Measurements from ENCODE around the gene BAIAP2.
A peak's percentile ranks its signal among the peaks of the same experiment; 100 is the strongest.

BAIAP2 gene

DNA sequence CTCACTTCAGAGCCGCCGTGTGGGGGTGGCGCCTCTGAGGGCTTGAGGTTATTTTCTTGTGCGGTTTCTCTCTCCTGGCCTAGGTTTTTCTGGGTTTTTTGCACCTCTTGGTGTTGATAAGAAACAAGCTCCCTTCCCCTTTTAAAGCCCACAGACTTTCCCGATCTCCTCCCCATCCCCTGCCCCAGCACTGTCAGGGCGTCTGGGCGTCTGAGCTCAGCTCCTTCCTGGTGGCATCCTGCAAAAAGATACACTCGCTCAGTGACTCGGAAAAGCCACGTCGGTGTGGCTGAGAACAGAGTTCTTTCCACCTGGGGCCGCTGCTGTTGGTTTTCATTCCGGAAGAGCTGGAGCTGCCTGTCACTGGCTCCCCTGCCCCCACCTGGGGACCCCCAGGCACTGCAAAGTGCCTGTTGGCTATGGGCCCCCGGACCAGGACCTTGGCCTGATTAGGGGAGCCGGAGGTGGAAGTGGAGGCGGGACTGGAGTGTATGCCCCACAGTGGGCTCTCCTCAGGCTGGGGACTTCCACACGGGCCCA lies 14.5 kb downstream of the BAIAP2 start:
- no peak for TF ChIP-seq REST (IDR thresholded peaks at IDR 0.05; ENCODE audit: low read depth)
- no peak for TF ChIP-seq FOXM1 (IDR thresholded peaks at IDR 0.05; ENCODE audit: borderline replicate concordance, low read depth)
- TF ChIP-seq TEAD4 (IDR thresholded peaks at IDR 0.05) = no peak
- TF ChIP-seq ZBTB7A (IDR thresholded peaks at IDR 0.05; ENCODE audit: low read depth) = no peak; the same call in 1 of the 2 replicates
- no peak for TF ChIP-seq TCF12 (IDR thresholded peaks at IDR 0.05; ENCODE audit: low read depth)
- TF ChIP-seq, protein P1, sequence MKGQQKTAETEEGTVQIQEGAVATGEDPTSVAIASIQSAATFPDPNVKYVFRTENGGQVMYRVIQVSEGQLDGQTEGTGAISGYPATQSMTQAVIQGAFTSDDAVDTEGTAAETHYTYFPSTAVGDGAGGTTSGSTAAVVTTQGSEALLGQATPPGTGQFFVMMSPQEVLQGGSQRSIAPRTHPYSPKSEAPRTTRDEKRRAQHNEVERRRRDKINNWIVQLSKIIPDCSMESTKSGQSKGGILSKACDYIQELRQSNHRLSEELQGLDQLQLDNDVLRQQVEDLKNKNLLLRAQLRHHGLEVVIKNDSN (IDR thresholded peaks at IDR 0.05) = no peak
- no peak for TF ChIP-seq TAF1 (IDR thresholded peaks at IDR 0.05; ENCODE audit: low read depth)
- no peak for TF ChIP-seq NFIC (IDR thresholded peaks at IDR 0.05)
- TF ChIP-seq CEBPB (IDR thresholded peaks at IDR 0.05) = no peak
- TF ChIP-seq EP300 (IDR thresholded peaks at IDR 0.05; ENCODE audit: borderline replicate concordance) = no peak
- TF ChIP-seq, protein P2, sequence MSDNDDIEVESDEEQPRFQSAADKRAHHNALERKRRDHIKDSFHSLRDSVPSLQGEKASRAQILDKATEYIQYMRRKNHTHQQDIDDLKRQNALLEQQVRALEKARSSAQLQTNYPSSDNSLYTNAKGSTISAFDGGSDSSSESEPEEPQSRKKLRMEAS (IDR thresholded peaks at IDR 0.05) = no peak
- no peak for TF ChIP-seq EGR1 (IDR thresholded peaks at IDR 0.05)
- no peak for TF ChIP-seq CREB1 (IDR thresholded peaks at IDR 0.05; ENCODE audit: low read depth)
- no peak for TF ChIP-seq YY1 (IDR thresholded peaks at IDR 0.05; ENCODE audit: low read depth)
- TF ChIP-seq RAD21 (IDR thresholded peaks at IDR 0.05; ENCODE audit: low read depth) = no peak

DNA sequence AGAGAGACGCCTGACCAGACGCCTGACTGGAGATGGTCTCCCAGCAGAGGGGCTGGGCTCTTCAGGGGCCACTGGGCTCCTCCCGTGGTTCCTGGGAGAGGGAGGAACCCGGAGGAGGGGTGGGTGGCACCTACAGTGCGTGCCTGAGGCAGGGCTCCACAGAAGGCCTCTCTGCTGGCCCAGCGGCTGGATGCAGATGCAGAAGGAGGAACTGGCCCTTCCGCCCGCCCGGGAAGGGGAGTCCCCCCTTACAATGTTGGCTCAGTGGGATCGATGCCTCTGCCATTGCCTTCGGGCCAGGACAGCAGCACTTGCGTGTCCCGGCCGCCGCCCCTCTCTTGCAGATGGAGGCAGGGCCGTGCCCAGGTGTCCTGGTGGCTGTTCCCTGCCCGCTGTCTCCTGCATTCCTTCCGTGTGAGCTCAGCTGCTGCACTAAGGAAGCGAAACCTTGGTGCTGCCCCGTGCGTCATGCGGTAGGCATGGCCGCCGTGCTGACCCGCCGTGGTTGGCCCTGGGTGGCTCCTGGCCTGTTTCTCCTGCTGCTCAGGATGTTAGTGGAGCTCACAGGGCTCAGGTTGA lies 15.1 kb downstream of the BAIAP2 start:
- TF ChIP-seq TAF1 (IDR thresholded peaks at IDR 0.05; ENCODE audit: low read depth) = no peak
- TF ChIP-seq ZBTB7A (IDR thresholded peaks at IDR 0.05; ENCODE audit: low read depth) = peak; percentile 76; the same call in 1 of the 2 replicates
- TF ChIP-seq EGR1 (IDR thresholded peaks at IDR 0.05) = no peak
- peak; percentile 88 for TF ChIP-seq EP300 (IDR thresholded peaks at IDR 0.05; ENCODE audit: borderline replicate concordance)
- TF ChIP-seq, protein P2 (IDR thresholded peaks at IDR 0.05) = peak; percentile 78
- no peak for TF ChIP-seq CEBPB (IDR thresholded peaks at IDR 0.05)
- TF ChIP-seq, protein P1 (IDR thresholded peaks at IDR 0.05) = peak; percentile 28; the same call in 1 of the 2 replicates
- no peak; the same call in 1 of the 2 replicates for TF ChIP-seq RAD21 (IDR thresholded peaks at IDR 0.05; ENCODE audit: low read depth)
- peak; percentile 96 for TF ChIP-seq TEAD4 (IDR thresholded peaks at IDR 0.05)
- TF ChIP-seq CREB1 (IDR thresholded peaks at IDR 0.05; ENCODE audit: low read depth) = 0 out of 2 replicates have a peak, but pooled peaks have one; percentile 19
- peak; percentile 88 for TF ChIP-seq YY1 (IDR thresholded peaks at IDR 0.05; ENCODE audit: low read depth)
- no peak for TF ChIP-seq REST (IDR thresholded peaks at IDR 0.05; ENCODE audit: low read depth)
- TF ChIP-seq FOXM1 (IDR thresholded peaks at IDR 0.05; ENCODE audit: borderline replicate concordance, low read depth) = no peak; the same call in 1 of the 2 replicates
- TF ChIP-seq TCF12 (IDR thresholded peaks at IDR 0.05; ENCODE audit: low read depth) = peak; percentile 95
- TF ChIP-seq NFIC (IDR thresholded peaks at IDR 0.05) = 0 out of 2 replicates have a peak, but pooled peaks have one; percentile 37

DNA sequence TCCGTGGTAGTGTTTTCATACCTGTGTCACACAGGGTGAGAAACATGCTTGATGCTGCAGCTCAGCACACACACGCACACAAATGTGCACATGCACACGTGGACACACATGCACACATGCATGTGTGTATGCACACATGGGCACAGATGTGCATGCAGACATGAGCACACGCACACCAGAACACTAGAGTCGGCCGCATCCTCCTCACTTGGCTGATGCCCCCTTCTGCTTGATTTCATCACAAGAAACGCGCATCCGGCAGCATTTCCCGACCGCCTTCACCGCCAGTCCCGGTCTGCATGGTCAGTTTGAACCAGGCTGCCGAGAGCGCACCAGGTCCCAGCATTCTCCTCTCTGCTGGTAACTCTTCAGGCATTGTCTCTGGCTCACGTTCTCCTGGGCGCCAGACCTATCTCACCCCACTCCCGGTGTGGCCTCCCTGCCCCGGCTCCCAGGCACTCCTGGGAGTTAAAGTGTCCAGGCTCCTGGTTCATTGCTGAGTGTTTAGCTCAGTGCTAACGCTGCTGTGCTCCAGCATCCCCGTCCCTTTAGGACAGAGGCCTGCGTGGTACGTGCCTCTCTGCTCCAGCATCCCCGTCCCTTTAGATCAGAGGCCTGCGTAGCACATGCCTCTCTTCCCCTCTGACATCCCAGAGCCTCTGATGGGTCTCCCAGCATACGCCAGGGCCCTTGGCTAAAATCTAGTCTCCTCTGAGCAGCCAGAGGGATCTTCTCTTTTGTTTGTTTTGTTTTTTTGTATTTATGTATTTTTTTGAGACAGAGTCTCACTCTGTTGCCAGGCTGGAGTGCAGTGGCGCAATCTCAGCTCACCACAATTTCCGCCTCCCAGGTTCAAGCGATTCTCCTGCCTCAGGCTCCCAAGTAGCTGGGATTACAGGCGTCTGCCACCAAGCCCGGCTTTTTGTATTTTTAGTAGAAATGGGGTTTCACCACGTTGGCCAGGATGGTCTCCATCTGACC lies 16.0 kb downstream of the BAIAP2 start:
- no peak for TF ChIP-seq CREB1 (IDR thresholded peaks at IDR 0.05; ENCODE audit: low read depth)
- TF ChIP-seq TAF1 (IDR thresholded peaks at IDR 0.05; ENCODE audit: low read depth) = no peak
- no peak for TF ChIP-seq ZBTB7A (IDR thresholded peaks at IDR 0.05; ENCODE audit: low read depth)
- TF ChIP-seq EP300 (IDR thresholded peaks at IDR 0.05; ENCODE audit: borderline replicate concordance) = no peak
- no peak for TF ChIP-seq EGR1 (IDR thresholded peaks at IDR 0.05)
- TF ChIP-seq, protein P2 (IDR thresholded peaks at IDR 0.05) = no peak
- no peak for TF ChIP-seq TEAD4 (IDR thresholded peaks at IDR 0.05)

DNA sequence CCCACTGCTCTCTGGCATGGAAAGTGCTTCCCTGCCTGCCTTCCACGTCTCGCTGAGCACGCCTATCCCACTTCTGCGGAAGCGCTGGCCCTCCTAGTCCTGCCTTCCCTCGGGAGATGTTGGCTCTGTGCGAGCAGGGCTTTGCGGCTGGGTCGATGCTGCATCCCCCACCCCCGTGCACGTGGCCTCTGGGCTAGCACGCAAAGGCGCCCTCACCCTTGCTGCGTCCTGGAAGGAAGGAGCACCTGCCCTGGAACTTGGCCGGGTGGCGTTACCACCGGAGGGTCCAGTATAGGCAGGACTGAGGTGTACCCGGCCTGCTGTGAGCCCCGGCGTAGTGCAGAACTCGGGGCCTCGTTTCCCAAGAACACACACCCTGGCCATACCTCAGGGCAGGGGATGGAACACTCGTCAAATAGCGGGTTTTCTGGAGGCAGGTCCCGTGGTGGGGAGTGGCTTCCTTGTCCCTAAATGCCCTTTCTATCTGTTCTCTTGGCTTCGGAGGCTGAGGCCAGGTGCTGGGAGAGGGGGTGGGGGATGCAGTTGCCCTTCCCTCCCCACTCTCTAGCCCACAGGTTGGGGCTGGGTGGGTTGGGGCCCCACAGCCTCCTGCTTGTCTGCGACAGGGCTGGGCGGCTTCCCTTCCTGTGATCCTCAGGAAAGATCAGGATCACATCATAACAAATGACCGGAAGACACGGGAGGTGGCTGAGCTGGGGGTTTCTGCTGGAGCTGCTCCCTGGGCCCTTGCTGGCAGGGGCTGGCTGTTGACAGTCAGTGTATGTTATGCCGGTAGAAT lies 17.4 kb downstream of the BAIAP2 start:
- TF ChIP-seq TEAD4 (IDR thresholded peaks at IDR 0.05) (no peak), TCF12 (IDR thresholded peaks at IDR 0.05; ENCODE audit: low read depth) (no peak), ZBTB7A (IDR thresholded peaks at IDR 0.05; ENCODE audit: low read depth) (no peak), TAF1 (IDR thresholded peaks at IDR 0.05; ENCODE audit: low read depth) (no peak), CEBPB (IDR thresholded peaks at IDR 0.05) (no peak), RAD21 (IDR thresholded peaks at IDR 0.05; ENCODE audit: low read depth) (no peak), EGR1 (IDR thresholded peaks at IDR 0.05) (no peak)
- TF ChIP-seq, protein P2 (IDR thresholded peaks at IDR 0.05) = no peak

All from Ishikawa (cell line).